ENCODE data around the gene GPR162.

The GPR162 gene

DNA sequence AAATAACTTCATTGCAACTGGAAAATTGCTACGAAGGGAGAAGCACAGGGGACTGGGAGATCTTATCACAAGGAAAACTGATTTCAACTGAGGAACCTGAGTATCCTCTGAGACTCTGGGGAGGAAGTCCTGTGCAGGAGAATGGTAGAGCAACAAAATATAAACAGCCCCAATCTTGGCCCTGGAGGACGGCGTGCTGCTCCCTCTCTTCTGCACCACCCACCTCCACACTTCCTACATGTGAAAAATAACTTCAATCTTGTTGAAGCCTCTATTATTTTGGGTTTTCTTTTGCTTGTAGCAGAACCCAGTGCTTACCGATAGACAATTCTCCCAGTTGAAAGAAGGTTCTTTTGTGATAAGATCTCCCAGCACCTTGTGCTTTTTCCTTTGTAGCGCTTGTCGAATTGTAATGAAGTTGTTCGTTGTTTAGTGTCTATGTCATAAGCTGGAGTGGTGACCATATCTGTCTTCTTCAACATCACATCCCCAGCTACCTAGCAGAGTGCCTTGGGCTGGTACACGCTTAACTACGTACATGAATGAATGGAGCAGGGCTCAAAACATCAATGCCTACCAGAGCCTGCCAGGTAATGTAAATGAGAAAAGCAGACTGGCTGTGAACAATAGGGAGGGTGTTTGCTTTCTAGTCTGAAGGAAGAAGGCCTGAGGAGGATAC, 35.1 kb upstream of the GPR162 start:
- DNase-seq = no peak
- Histone ChIP-seq H3K9ac (ENCODE audit: low read length) (no peak overlapping the region), H3K4me2 (ENCODE audit: low read length) (no peak overlapping the region), H2BK15ac (replicated peaks; ENCODE audit: low read depth) (no peak overlapping the region), H3K4me3 (ENCODE audit: low read length) (no peak overlapping the region), H3K27ac (ENCODE audit: low read depth, low read length) (no peak overlapping the region), H3K4me1 (ENCODE audit: control insufficient read depth, low read depth, low read length) (peaks cover 3% of the 10 kb centered on the region), H3K23ac (ENCODE audit: low read length) (no peak overlapping the region), H3K79me1 (ENCODE audit: low read length) (no peaks in the 10 kb centered on the region), H3K36me3 (ENCODE audit: control insufficient read depth, insufficient read depth, low read length) (no peaks in the 10 kb centered on the region), H4K5ac (ENCODE audit: low read length) (no peak overlapping the region), H3K27me3 (ENCODE audit: insufficient read depth, low read length, poor library complexity) (no peaks in the 10 kb centered on the region), H3K18ac (ENCODE audit: low read length) (no peak overlapping the region), H2AK5ac (ENCODE audit: low read length) (no peak overlapping the region), H3K56ac (ENCODE audit: low read length) (peak overlapping the region; percentile 37), H2BK5ac (ENCODE audit: low read length) (no peak overlapping the region), H3K79me2 (ENCODE audit: control insufficient read depth, insufficient read depth, low read length) (no peaks in the 10 kb centered on the region), H4K8ac (ENCODE audit: low read depth, low read length) (no peak overlapping the region), H2BK120ac (ENCODE audit: low read depth, low read length) (no peak overlapping the region), H3K4ac (ENCODE audit: low read depth, low read length) (no peak overlapping the region)
- no CpG with 5 or more reads among the region's 9 CpGs for WGBS (ENCODE audit: extremely low coverage, insufficient coverage, low lambda C conversion rate)

GRCh38 chr12:6787309-6787708, 34.3 kb upstream of the GPR162 start:
- no peak overlapping the region for H3K23ac ChIP-seq (ENCODE audit: low read length)
- no peak overlapping the region for H2BK15ac ChIP-seq (replicated peaks; ENCODE audit: low read depth)
- H3K36me3 ChIP-seq (ENCODE audit: control insufficient read depth, insufficient read depth, low read length) = no peaks in the 10 kb centered on the region
- H3K27me3 ChIP-seq (ENCODE audit: insufficient read depth, low read length, poor library complexity) = no peaks in the 10 kb centered on the region
- no peak overlapping the region for H2BK5ac ChIP-seq (ENCODE audit: low read length)
- H4K5ac ChIP-seq (ENCODE audit: low read length) = no peak overlapping the region
- no peaks in the 10 kb centered on the region for H3K79me2 ChIP-seq (ENCODE audit: control insufficient read depth, insufficient read depth, low read length)
- no peak overlapping the region for H4K8ac ChIP-seq (ENCODE audit: low read depth, low read length)
- no peak overlapping the region for H3K4me3 ChIP-seq (ENCODE audit: low read length)
- H3K4me1 ChIP-seq (ENCODE audit: control insufficient read depth, low read depth, low read length) = peaks cover 3% of the 10 kb centered on the region
- no peak for DNase-seq
- WGBS (ENCODE audit: extremely low coverage, insufficient coverage, low lambda C conversion rate) = no CpG with 5 or more reads among the region's 5 CpGs
- H2AK5ac ChIP-seq (ENCODE audit: low read length) = no peak overlapping the region
- H3K27ac ChIP-seq (ENCODE audit: low read depth, low read length) = no peak overlapping the region
- no peak overlapping the region for H3K56ac ChIP-seq (ENCODE audit: low read length)
- no peak overlapping the region for H3K18ac ChIP-seq (ENCODE audit: low read length)
- H3K4me2 ChIP-seq (ENCODE audit: low read length) = no peak overlapping the region
- H3K9ac ChIP-seq (ENCODE audit: low read length) = no peak overlapping the region
- no peak overlapping the region for H3K4ac ChIP-seq (ENCODE audit: low read depth, low read length)
- H2BK120ac ChIP-seq (ENCODE audit: low read depth, low read length) = no peak overlapping the region
- H3K79me1 ChIP-seq (ENCODE audit: low read length) = no peaks in the 10 kb centered on the region

- Histone ChIP-seq H3K27me3 (ENCODE audit: insufficient read depth, low read length, poor library complexity) (no peaks in the 10 kb centered on the region), H3K18ac (ENCODE audit: low read length) (no peak within 1 kb of the TSS), H2BK5ac (ENCODE audit: low read length) (no peak within 1 kb of the TSS), H3K4me3 (ENCODE audit: low read length) (no peak within 1 kb of the TSS), H3K79me1 (ENCODE audit: low read length) (no peaks in the 10 kb centered on the region), H3K4me2 (ENCODE audit: low read length) (no peak within 1 kb of the TSS), H4K5ac (ENCODE audit: low read length) (no peak within 1 kb of the TSS), H4K8ac (ENCODE audit: low read depth, low read length) (no peak within 1 kb of the TSS), H3K56ac (ENCODE audit: low read length) (peak within 1 kb of the TSS; percentile 50), H3K4ac (ENCODE audit: low read depth, low read length) (no peak within 1 kb of the TSS), H2BK15ac (replicated peaks; ENCODE audit: low read depth) (no peak within 1 kb of the TSS), H3K9ac (ENCODE audit: low read length) (peak within 1 kb of the TSS; percentile 25), H2BK120ac (ENCODE audit: low read depth, low read length) (no peak within 1 kb of the TSS), H3K23ac (ENCODE audit: low read length) (no peak within 1 kb of the TSS), H3K4me1 (ENCODE audit: control insufficient read depth, low read depth, low read length) (peaks cover 3% of the 10 kb centered on the region), H3K79me2 (ENCODE audit: control insufficient read depth, insufficient read depth, low read length) (no peaks in the 10 kb centered on the region), H3K27ac (ENCODE audit: low read depth, low read length) (no peak within 1 kb of the TSS), H3K36me3 (ENCODE audit: control insufficient read depth, insufficient read depth, low read length) (no peaks in the 10 kb centered on the region), H2AK5ac (ENCODE audit: low read length) (no peak within 1 kb of the TSS)
- no peak for DNase-seq
- WGBS (ENCODE audit: extremely low coverage, insufficient coverage, low lambda C conversion rate) = no CpG with 5 or more reads among the region's 18 CpGs
Measured at GRCh38 chr12:6788972-6789924, 32.4 kb upstream of the GPR162 start, which contains the start of gene CD4. CD4 (plus strand) TSS chr12:6789528; CDS start chr12:6800139, 10,611 bp downstream.

- DNase-seq = no peak
Measured at GRCh38 chr12:6790496-6791150, 31.0 kb upstream of the GPR162 start.

DNA sequence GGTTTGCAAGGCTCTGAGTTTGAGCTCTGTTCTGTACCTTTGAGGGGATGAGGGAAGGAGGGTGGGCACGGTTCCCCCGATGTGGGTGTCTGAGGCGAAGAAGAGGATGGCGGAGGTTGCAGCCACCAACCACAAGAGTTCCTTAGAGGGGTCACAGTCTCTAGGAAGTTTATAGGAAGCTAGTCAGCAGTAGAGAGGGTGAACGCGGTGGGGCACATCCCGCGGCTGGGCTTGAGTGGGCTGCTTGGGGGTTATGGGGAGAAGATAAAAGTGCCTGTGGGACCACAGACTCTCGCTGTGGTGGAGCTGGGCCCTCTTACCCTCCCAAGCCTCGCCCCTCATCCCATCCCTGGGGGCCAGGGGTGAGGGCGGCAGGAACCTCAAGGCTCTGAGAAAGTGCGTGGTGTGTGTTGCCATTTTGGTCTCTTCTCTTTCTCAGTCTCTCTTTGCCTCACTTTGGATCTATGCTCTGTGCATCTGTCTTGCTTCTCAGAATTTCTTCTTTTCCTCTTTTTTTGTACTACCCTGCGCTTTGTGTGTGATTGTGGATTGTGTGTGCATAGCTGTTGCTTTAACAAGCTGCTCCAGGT, 29.6 kb upstream of the GPR162 start:
- H2AK5ac ChIP-seq (ENCODE audit: low read length) = no peak overlapping the region
- H3K23ac ChIP-seq (ENCODE audit: low read length) = no peak overlapping the region
- no peak overlapping the region for H2BK5ac ChIP-seq (ENCODE audit: low read length)
- no peak overlapping the region for H3K9ac ChIP-seq (ENCODE audit: low read length)
- H4K8ac ChIP-seq (ENCODE audit: low read depth, low read length) = no peak overlapping the region
- no peak overlapping the region for H3K4ac ChIP-seq (ENCODE audit: low read depth, low read length)
- H3K27me3 ChIP-seq (ENCODE audit: insufficient read depth, low read length, poor library complexity) = no peaks in the 10 kb centered on the region
- H3K56ac ChIP-seq (ENCODE audit: low read length) = no peak overlapping the region
- no peak overlapping the region for H2BK120ac ChIP-seq (ENCODE audit: low read depth, low read length)
- no peak overlapping the region for H3K4me3 ChIP-seq (ENCODE audit: low read length)
- H3K79me2 ChIP-seq (ENCODE audit: control insufficient read depth, insufficient read depth, low read length) = no peaks in the 10 kb centered on the region
- no peaks in the 10 kb centered on the region for H3K36me3 ChIP-seq (ENCODE audit: control insufficient read depth, insufficient read depth, low read length)
- H3K4me2 ChIP-seq (ENCODE audit: low read length) = no peak overlapping the region
- H3K4me1 ChIP-seq (ENCODE audit: control insufficient read depth, low read depth, low read length) = peaks cover 3% of the 10 kb centered on the region
- no peak for DNase-seq
- H2BK15ac ChIP-seq (replicated peaks; ENCODE audit: low read depth) = no peak overlapping the region
- WGBS (ENCODE audit: extremely low coverage, insufficient coverage, low lambda C conversion rate) = no CpG with 5 or more reads among the region's 13 CpGs
- no peak overlapping the region for H3K18ac ChIP-seq (ENCODE audit: low read length)
- no peak overlapping the region for H3K27ac ChIP-seq (ENCODE audit: low read depth, low read length)
- no peaks in the 10 kb centered on the region for H3K79me1 ChIP-seq (ENCODE audit: low read length)
- H4K5ac ChIP-seq (ENCODE audit: low read length) = no peak overlapping the region

More at GRCh38 chr12:6790496-6791150, 31.0 kb upstream of the GPR162 start:
- no peak overlapping the region for H4K8ac ChIP-seq (ENCODE audit: low read depth, low read length)
- no CpG with 5 or more reads among the region's 12 CpGs for WGBS (ENCODE audit: extremely low coverage, insufficient coverage, low lambda C conversion rate)
- H3K4me1 ChIP-seq (ENCODE audit: control insufficient read depth, low read depth, low read length) = peaks cover 3% of the 10 kb centered on the region
- H3K36me3 ChIP-seq (ENCODE audit: control insufficient read depth, insufficient read depth, low read length) = no peaks in the 10 kb centered on the region
- H2BK120ac ChIP-seq (ENCODE audit: low read depth, low read length) = no peak overlapping the region
- H4K5ac ChIP-seq (ENCODE audit: low read length) = no peak overlapping the region
- no peak overlapping the region for H3K18ac ChIP-seq (ENCODE audit: low read length)
- H2AK5ac ChIP-seq (ENCODE audit: low read length) = no peak overlapping the region
- no peaks in the 10 kb centered on the region for H3K79me1 ChIP-seq (ENCODE audit: low read length)
- no peak overlapping the region for H3K56ac ChIP-seq (ENCODE audit: low read length)
- no peak overlapping the region for H3K4me2 ChIP-seq (ENCODE audit: low read length)
- H3K79me2 ChIP-seq (ENCODE audit: control insufficient read depth, insufficient read depth, low read length) = no peaks in the 10 kb centered on the region
- no peak overlapping the region for H2BK5ac ChIP-seq (ENCODE audit: low read length)
- no peak overlapping the region for H2BK15ac ChIP-seq (replicated peaks; ENCODE audit: low read depth)
- H3K23ac ChIP-seq (ENCODE audit: low read length) = no peak overlapping the region
- no peak overlapping the region for H3K4me3 ChIP-seq (ENCODE audit: low read length)
- no peak overlapping the region for H3K4ac ChIP-seq (ENCODE audit: low read depth, low read length)
- no peaks in the 10 kb centered on the region for H3K27me3 ChIP-seq (ENCODE audit: insufficient read depth, low read length, poor library complexity)
- H3K9ac ChIP-seq (ENCODE audit: low read length) = no peak overlapping the region
- H3K27ac ChIP-seq (ENCODE audit: low read depth, low read length) = no peak overlapping the region

All from mesendoderm (in vitro differentiated cells).